ENCODE measurements around the gene TSPAN16. TPM values are rescaled to one million over a fixed set of nuclear protein-coding genes. Genes with fewer than 3 reads are reported as not detected.

The TSPAN16 gene
- total and polyA plus RNA-seq, 2 of the 13 experiments (the other 11 are each of a cell fraction or from before 2014, with no cell fraction given): not detected

- Histone ChIP-seq H3K27me3 (ENCODE audit: control insufficient read depth in 1 of 2, insufficient read depth in 2 of 2, low read length in 2 of 2) (peaks cover 0 to 2% of the 10 kb centered on the region in 2 experiments; a peak in 1 of 5 replicates), H3K27ac (ENCODE audit: extremely low read length, insufficient read depth, low read length) (peak overlapping the region; percentile 25), H4K20me1 (ENCODE audit: insufficient read depth, low read length) (no peaks in the 10 kb centered on the region), H3K9me3 (ENCODE audit: low read length) (no peaks in the 10 kb centered on the region), H3K4me3 (replicated peaks in 1 of 3; ENCODE audit: insufficient read depth in 1 of 3, low read depth in 2 of 3, low read length in 3 of 3) (peak overlapping the region in 1 of 3 experiments; percentile 14; a peak in 1 of 6 replicates), H3K36me3 (replicated peaks in 1 of 2; ENCODE audit: control insufficient read depth in 1 of 2, insufficient read depth in 2 of 2, low read length in 2 of 2) (no peaks in the 10 kb centered on the region), H3K79me2 (ENCODE audit: insufficient read depth, low read length) (no peaks in the 10 kb centered on the region), H3K9ac (ENCODE audit: insufficient read depth, low read depth, low read length) (peak overlapping the region; percentile 23; the same call in 1 of the 2 replicates), H3K4me2 (ENCODE audit: low read depth, low read length) (peak overlapping the region; percentile 55), H3K4me1 (ENCODE audit: insufficient read depth, low read length) (peaks cover 81% of the 10 kb centered on the region), H2AFZ (ENCODE audit: low read length) (no peak overlapping the region)
- WGBS (ENCODE audit: low lambda C conversion rate): 3% methylated on average over 6 of the region's 6 CpGs
- TF ChIP-seq ZNF768 (CRISPR knock-in tag; IDR thresholded peaks at IDR 0.05): peak; percentile 98
- no peak for TF ChIP-seq ZNF883 (CRISPR knock-in tag; IDR thresholded peaks at IDR 0.05; ENCODE audit: not compliant biosample characterization)
- peak; percentile 20 for TF ChIP-seq HBP1 (CRISPR knock-in tag; IDR thresholded peaks at IDR 0.05; ENCODE audit: low read depth)
- TF ChIP-seq ZC3H13 (CRISPR knock-in tag; IDR thresholded peaks at IDR 0.05): peak; percentile 13; the same call in 1 of the 2 replicates
- TF ChIP-seq HOXA9 (CRISPR knock-in tag; IDR thresholded peaks at IDR 0.05; ENCODE audit: borderline replicate concordance): 0 out of 2 replicates have a peak, but pooled peaks have one; percentile 26
- TF ChIP-seq ZKSCAN5 (CRISPR knock-in tag; IDR thresholded peaks at IDR 0.05): peak; percentile 88
- TF ChIP-seq ZBTB2 (CRISPR knock-in tag; IDR thresholded peaks at IDR 0.05; ENCODE audit: low read depth): 0 out of 2 replicates have a peak, but pooled peaks have one; percentile 49
- TF ChIP-seq BCLAF1 (IDR thresholded peaks at IDR 0.05): no peak
- 0 out of 2 replicates have a peak, but pooled peaks have one; percentile 12 for TF ChIP-seq IRF1 (CRISPR knock-in tag; IDR thresholded peaks at IDR 0.05; ENCODE audit: low read depth)
- BruUV-seq (replicated peaks): no TSS peak
- in situ Hi-C loops (cut with HindIII; ENCODE audit: extremely low pct_ligation_motif_present, low pct_unique_long_range_greater_than_20kb): no loop called here
- intact Hi-C loops (cut with micrococcal nuclease; ENCODE audit: unreplicated experiment): loop anchor here (2.0 kb wide), 1 partner anchor 22 kb away; no protein-coding TSS in a partner anchor
- ChIA-PET CTCF (ENCODE audit: low intra/inter-chr PET ratio, low total read pairs) (no interaction called here), POLR2A (interaction anchor here (0.7 to 2.6 kb wide), 7 partner anchors 9 to 122 kb away, joined by 3 to 12 read pairs (median 5); partner anchors contain the start of gene SWSAP1)
- ATAC-seq (no peak; the same call in 2 of the 3 replicates), DNase-seq (ENCODE audit: low spot score) (no peak), FAIRE-seq (no peak)
These were observed 30.7 kb upstream of the TSPAN16 start for GRCh38 chr19:11265177-11265784.
